ENCODE measurements around the gene ANKRD52. TPM values are rescaled to one million over a fixed set of nuclear protein-coding genes. Genes with fewer than 3 reads are reported as not detected.
"Not testable (repeated sequence)": the region's sequence is repeated elsewhere in the genome, so short reads cannot be mapped to it uniquely, and the experiment has no call there.

Gene ANKRD52
- total RNA-seq, 1 donor from 2014 or later = 56.1 TPM

GRCh38 chr12:56274299-56274698 is 16.1 kb upstream of the ANKRD52 start:
- intact Hi-C loops (cut with micrococcal nuclease) = no loop called here

- intact Hi-C loops (cut with micrococcal nuclease) = not testable (repeated sequence)
Measured at GRCh38 chr12:56272468-56272867, 14.3 kb upstream of the ANKRD52 start.

- intact Hi-C loops (cut with micrococcal nuclease) = no loop called here
Measured at GRCh38 chr12:56271031-56271430, 12.8 kb upstream of the ANKRD52 start.

- intact Hi-C loops (cut with micrococcal nuclease) = loop anchor here (1.0 to 5.0 kb wide), 6 partner anchors 33 to 149 kb away; partner anchors contain the start of genes CNPY2, CS, ESYT1 and ZC3H10
Measured at GRCh38 chr12:56267443-56268071, 9.4 kb upstream of the ANKRD52 start.

GRCh38 chr12:56266693-56267442 is 8.7 kb upstream of the ANKRD52 start, which contains the start of gene COQ10A:
TSS of gene COQ10A (plus strand) at chr12:56266942. CDS start at chr12:56267119, 177 bp downstream.
- intact Hi-C loops (cut with micrococcal nuclease) = loop anchor here (1.0 to 5.0 kb wide), 7 partner anchors 9 to 148 kb away; partner anchors contain the start of genes ANKRD52, CNPY2, CS and ESYT1

- intact Hi-C loops (cut with micrococcal nuclease) = loop anchor here (1.0 to 5.0 kb wide), 6 partner anchors 8 to 147 kb away; partner anchors contain the start of genes ANKRD52, CNPY2, ESYT1 and ZC3H10
Measured at GRCh38 chr12:56266068-56266692, 8.0 kb upstream of the ANKRD52 start.

- intact Hi-C loops (cut with micrococcal nuclease) = not testable (repeated sequence)
Measured at GRCh38 chr12:56262955-56263354, 4.8 kb upstream of the ANKRD52 start.

GRCh38 chr12:56261503-56262232 is 3.5 kb upstream of the ANKRD52 start:
- intact Hi-C loops (cut with micrococcal nuclease) = no loop called here

- intact Hi-C loops (cut with micrococcal nuclease) = no loop called here
Measured at GRCh38 chr12:56260921-56261320, 2.7 kb upstream of the ANKRD52 start.

GRCh38 chr12:56260380-56260779 is 2.2 kb upstream of the ANKRD52 start:
- intact Hi-C loops (cut with micrococcal nuclease) = no loop called here

- intact Hi-C loops (cut with micrococcal nuclease) = loop anchor here (1.0 to 2.0 kb wide), 5 partner anchors 7 to 205 kb away; partner anchors contain the start of genes COQ10A and ZC3H10
Measured at GRCh38 chr12:56258820-56259183, 618 bp upstream of the ANKRD52 start.

GRCh38 chr12:56257491-56258067 is 605 bp downstream of the ANKRD52 start:
- intact Hi-C loops (cut with micrococcal nuclease) = loop anchor here (1.0 to 2.0 kb wide), 5 partner anchors 9 to 207 kb away; partner anchors contain the start of genes COQ10A and ZC3H10

GRCh38 chr12:56257071-56257470 is 1.1 kb downstream of the ANKRD52 start:
- intact Hi-C loops (cut with micrococcal nuclease) = no loop called here

- intact Hi-C loops (cut with micrococcal nuclease) = no loop called here
Measured at GRCh38 chr12:56256326-56256960, 1.7 kb downstream of the ANKRD52 start.

- intact Hi-C loops (cut with micrococcal nuclease) = no loop called here
Measured at GRCh38 chr12:56255671-56256070, 2.5 kb downstream of the ANKRD52 start.

- intact Hi-C loops (cut with micrococcal nuclease) = no loop called here
Measured at GRCh38 chr12:56253091-56253490, 5.1 kb downstream of the ANKRD52 start.

GRCh38 chr12:56252649-56253048 is 5.5 kb downstream of the ANKRD52 start:
- intact Hi-C loops (cut with micrococcal nuclease) = no loop called here

- intact Hi-C loops (cut with micrococcal nuclease) = no loop called here
Measured at GRCh38 chr12:56248711-56249110, 9.5 kb downstream of the ANKRD52 start.

GRCh38 chr12:56247923-56248322 is 10.3 kb downstream of the ANKRD52 start:
- intact Hi-C loops (cut with micrococcal nuclease) = no loop called here

- intact Hi-C loops (cut with micrococcal nuclease) = no loop called here
Measured at GRCh38 chr12:56244494-56244893, 13.7 kb downstream of the ANKRD52 start.
